Activated gamma-delta T cell treated with Interleukin-2 at 50 U/mL for 16 hours (primary cell): ENCODE data around the gene DPP3.
A peak's percentile ranks its signal among the peaks of the same experiment; 100 is the strongest.
"Not testable (repeated sequence)": the region's sequence is repeated elsewhere in the genome, so short reads cannot be mapped to it uniquely, and the experiment has no call there.

Experiments
- DNase-seq: peaks from one replicate; pipeline ENCODE4 v3.0.0-alpha.2; 2020

DPP3 gene

GRCh38 chr11:66480117-66480938 is at the start of gene DPP3:
Gene DPP3 (plus strand): TSS chr11:66480434. CDS start chr11:66482201, 1,767 bp downstream.
- DNase-seq = peak; percentile 97

GRCh38 chr11:66431287-66431686 is 48.9 kb upstream of the DPP3 start:
- not testable (repeated sequence) for DNase-seq

- DNase-seq = not testable (repeated sequence)
These were observed 48.3 kb upstream of the DPP3 start for GRCh38 chr11:66431871-66432329.

GRCh38 chr11:66432597-66432996 is 47.6 kb upstream of the DPP3 start:
- DNase-seq = no peak

GRCh38 chr11:66437979-66438503 is 42.2 kb upstream of the DPP3 start:
- DNase-seq = no peak

GRCh38 chr11:66438504-66439466 is 41.4 kb upstream of the DPP3 start, which contains the start of gene MRPL11:
Gene MRPL11 (minus strand): TSS chr11:66438848. CDS start chr11:66438754, 94 bp downstream.
- peak; percentile 87 for DNase-seq

- DNase-seq = not testable (repeated sequence)
These were observed 39.9 kb upstream of the DPP3 start for GRCh38 chr11:66440101-66440939.

GRCh38 chr11:66440940-66441282 is 39.3 kb upstream of the DPP3 start:
- not testable (repeated sequence) for DNase-seq

GRCh38 chr11:66443602-66444001 is 36.6 kb upstream of the DPP3 start:
- DNase-seq = no peak

GRCh38 chr11:66447012-66447411 is 33.2 kb upstream of the DPP3 start:
- DNase-seq = no peak

GRCh38 chr11:66448523-66448922 is 31.7 kb upstream of the DPP3 start:
- no peak for DNase-seq

GRCh38 chr11:66450560-66450959 is 29.7 kb upstream of the DPP3 start:
- DNase-seq = no peak

GRCh38 chr11:66451663-66452062 is 28.6 kb upstream of the DPP3 start:
- DNase-seq = no peak

GRCh38 chr11:66454247-66454646 is 26.0 kb upstream of the DPP3 start:
- no peak for DNase-seq

- DNase-seq = no peak
These were observed 25.4 kb upstream of the DPP3 start for GRCh38 chr11:66454828-66455227.

GRCh38 chr11:66457826-66458225 is 22.4 kb upstream of the DPP3 start:
- no peak for DNase-seq

GRCh38 chr11:66459138-66459778 is 21.0 kb upstream of the DPP3 start:
- no peak for DNase-seq

GRCh38 chr11:66462010-66462409 is 18.2 kb upstream of the DPP3 start:
- DNase-seq = no peak

GRCh38 chr11:66462911-66463310 is 17.3 kb upstream of the DPP3 start:
- DNase-seq = no peak

GRCh38 chr11:66464116-66464515 is 16.1 kb upstream of the DPP3 start:
- DNase-seq = not testable (repeated sequence)

- no peak for DNase-seq
These were observed 15.3 kb upstream of the DPP3 start for GRCh38 chr11:66464916-66465315.
